ENCODE results near the gene HSPG2.

- no peak for TF ChIP-seq TAF1 (IDR thresholded peaks at IDR 0.05; ENCODE audit: low read depth, low read length)
- TF ChIP-seq SPI1 (IDR thresholded peaks at IDR 0.05; ENCODE audit: low read depth, low read length) = no peak
- TF ChIP-seq POLR2A (IDR thresholded peaks at IDR 0.05; ENCODE audit: low read depth, low read length) = no peak
- no peak for TF ChIP-seq POLR2AphosphoS5 (IDR thresholded peaks at IDR 0.05; ENCODE audit: low read depth, low read length)
- no peak for TF ChIP-seq PAX5 (IDR thresholded peaks at IDR 0.05; ENCODE audit: insufficient read depth, low read length, severe bottlenecking)
Measured at GRCh38 chr1:21833392-21833976, 103.6 kb downstream of the HSPG2 start.

Data from GM12891 (cell line).